WI38 (cell line): Measurements from ENCODE around the gene TMEM272.

Experiments used
- H3K4me3 ChIP-seq: 2 replicates; pipeline ENCODE4 v1.5.1; 2011; ENCODE audit warnings: low read depth, mild to moderate bottlenecking, control low read depth, low read length
- CTCF ChIP-seq: IDR thresholded peaks from 2 replicates; pipeline ENCODE4 v1.5.1; 2012; ENCODE audit warnings: low read depth, mild to moderate bottlenecking, control low read depth, low read length

TMEM272 gene

GRCh38 chr13:51804295-51805172 lies 40.4 kb downstream of the TMEM272 start:
- peak overlapping the region; percentile 66 for H3K4me3 ChIP-seq
- TF ChIP-seq CTCF, result no peak

GRCh38 chr13:51803422-51804294 lies 41.3 kb downstream of the TMEM272 start, which contains the start of gene DHRS12:
Gene DHRS12 (minus strand): TSS chr13:51804163. CDS start chr13:51799659, 4,504 bp downstream.
- peak within 1 kb of the TSS; percentile 66 for H3K4me3 ChIP-seq
- TF ChIP-seq CTCF, result no peak

GRCh38 chr13:51802631-51803418 lies 42.2 kb downstream of the TMEM272 start:
- TF ChIP-seq CTCF, result no peak
- H3K4me3 ChIP-seq, result peak overlapping the region; percentile 66

GRCh38 chr13:51801631-51802099 lies 43.3 kb downstream of the TMEM272 start:
- no peak for TF ChIP-seq CTCF
- H3K4me3 ChIP-seq, result no peak overlapping the region

- TF ChIP-seq CTCF, result no peak
- no peak overlapping the region for H3K4me3 ChIP-seq
Measured at GRCh38 chr13:51800486-51800885, 44.5 kb downstream of the TMEM272 start.

GRCh38 chr13:51799261-51799660 lies 45.7 kb downstream of the TMEM272 start:
- no peak overlapping the region for H3K4me3 ChIP-seq
- TF ChIP-seq CTCF, result no peak
